Measurements from ENCODE around the gene CHST8. TPM values are rescaled to one million over a fixed set of nuclear protein-coding genes. Genes with fewer than 3 reads are reported as not detected.

CHST8 gene
- total RNA-seq, 2 experiments from 2014 or later: not detected

GRCh38 chr19:33720155-33720493 is 98.4 kb downstream of the CHST8 start:
- CTCF ChIA-PET: no interaction called here
- no peaks in the 10 kb centered on the region for H3K9me3 Mint-ChIP-seq

GRCh38 chr19:33720691-33721682 is 99.2 kb downstream of the CHST8 start:
- intact Hi-C loops (cut with DNase I, micrococcal nuclease): no loop called here
- Mint-ChIP-seq H3K36me3 (ENCODE audit: low read depth) (no peaks in the 10 kb centered on the region), H3K27me3 (peaks cover 36% of the 10 kb centered on the region), H3K27ac (no peak overlapping the region), H3K4me1 (ENCODE audit: low read depth) (no peaks in the 10 kb centered on the region), H3K9me3 (no peaks in the 10 kb centered on the region), H3K4me3 (no peak overlapping the region)
- H3K9me3 ChIP-seq (ENCODE audit: control insufficient read depth in 1 of 2, insufficient read depth in 1 of 2, low read length in 2 of 2): peaks cover 0 to 23% of the 10 kb centered on the region in 2 experiments
- no peak overlapping the region for H3K27ac ChIP-seq (ENCODE audit: low read depth in 1 of 2, low read length in 2 of 2)
- H3K4me3 ChIP-seq (ENCODE audit: low read length): no peak overlapping the region
- TF ChIP-seq, protein P1, sequence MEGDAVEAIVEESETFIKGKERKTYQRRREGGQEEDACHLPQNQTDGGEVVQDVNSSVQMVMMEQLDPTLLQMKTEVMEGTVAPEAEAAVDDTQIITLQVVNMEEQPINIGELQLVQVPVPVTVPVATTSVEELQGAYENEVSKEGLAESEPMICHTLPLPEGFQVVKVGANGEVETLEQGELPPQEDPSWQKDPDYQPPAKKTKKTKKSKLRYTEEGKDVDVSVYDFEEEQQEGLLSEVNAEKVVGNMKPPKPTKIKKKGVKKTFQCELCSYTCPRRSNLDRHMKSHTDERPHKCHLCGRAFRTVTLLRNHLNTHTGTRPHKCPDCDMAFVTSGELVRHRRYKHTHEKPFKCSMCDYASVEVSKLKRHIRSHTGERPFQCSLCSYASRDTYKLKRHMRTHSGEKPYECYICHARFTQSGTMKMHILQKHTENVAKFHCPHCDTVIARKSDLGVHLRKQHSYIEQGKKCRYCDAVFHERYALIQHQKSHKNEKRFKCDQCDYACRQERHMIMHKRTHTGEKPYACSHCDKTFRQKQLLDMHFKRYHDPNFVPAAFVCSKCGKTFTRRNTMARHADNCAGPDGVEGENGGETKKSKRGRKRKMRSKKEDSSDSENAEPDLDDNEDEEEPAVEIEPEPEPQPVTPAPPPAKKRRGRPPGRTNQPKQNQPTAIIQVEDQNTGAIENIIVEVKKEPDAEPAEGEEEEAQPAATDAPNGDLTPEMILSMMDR (IDR thresholded peaks at IDR 0.05): no peak
- ATAC-seq (ENCODE audit: poor library complexity): no peak
- H3K36me3 ChIP-seq (ENCODE audit: insufficient read depth, low read length): no peaks in the 10 kb centered on the region
- CTCF ChIA-PET: no interaction called here
- H3K4me1 ChIP-seq (ENCODE audit: insufficient read depth, low read length): no peaks in the 10 kb centered on the region
- POLR2A ChIA-PET: no interaction called here
- H3K27me3 ChIP-seq (ENCODE audit: control insufficient read depth in 1 of 2, insufficient read depth in 2 of 2, low read length in 2 of 2): no peaks in the 10 kb centered on the region
- DNase-seq: no peak

More at GRCh38 chr19:33720155-33720493, 98.4 kb downstream of the CHST8 start:
- Histone ChIP-seq H3K36me3 (ENCODE audit: insufficient read depth, low read length) (no peaks in the 10 kb centered on the region), H3K9me3 (ENCODE audit: control insufficient read depth in 1 of 2, insufficient read depth in 1 of 2, low read length in 2 of 2) (peaks cover 0 to 29% of the 10 kb centered on the region in 2 experiments), H3K4me3 (ENCODE audit: low read length) (no peak overlapping the region), H3K27me3 (ENCODE audit: control insufficient read depth in 1 of 2, insufficient read depth in 2 of 2, low read length in 2 of 2) (no peaks in the 10 kb centered on the region), H3K27ac (ENCODE audit: low read depth in 1 of 2, low read length in 2 of 2) (no peak overlapping the region), H3K4me1 (ENCODE audit: insufficient read depth, low read length) (no peaks in the 10 kb centered on the region)
- H3K27ac Mint-ChIP-seq: no peak overlapping the region
- POLR2A ChIA-PET: no interaction called here
- peaks cover 32% of the 10 kb centered on the region for H3K27me3 Mint-ChIP-seq
- H3K4me1 Mint-ChIP-seq (ENCODE audit: low read depth): no peaks in the 10 kb centered on the region
- no peaks in the 10 kb centered on the region for H3K36me3 Mint-ChIP-seq (ENCODE audit: low read depth)
- no peak for DNase-seq
- TF ChIP-seq, protein P1 (IDR thresholded peaks at IDR 0.05): no peak
- no peak for ATAC-seq (ENCODE audit: poor library complexity)
- H3K4me3 Mint-ChIP-seq: no peak overlapping the region
- intact Hi-C loops (cut with DNase I, micrococcal nuclease): no loop called here

DNA sequence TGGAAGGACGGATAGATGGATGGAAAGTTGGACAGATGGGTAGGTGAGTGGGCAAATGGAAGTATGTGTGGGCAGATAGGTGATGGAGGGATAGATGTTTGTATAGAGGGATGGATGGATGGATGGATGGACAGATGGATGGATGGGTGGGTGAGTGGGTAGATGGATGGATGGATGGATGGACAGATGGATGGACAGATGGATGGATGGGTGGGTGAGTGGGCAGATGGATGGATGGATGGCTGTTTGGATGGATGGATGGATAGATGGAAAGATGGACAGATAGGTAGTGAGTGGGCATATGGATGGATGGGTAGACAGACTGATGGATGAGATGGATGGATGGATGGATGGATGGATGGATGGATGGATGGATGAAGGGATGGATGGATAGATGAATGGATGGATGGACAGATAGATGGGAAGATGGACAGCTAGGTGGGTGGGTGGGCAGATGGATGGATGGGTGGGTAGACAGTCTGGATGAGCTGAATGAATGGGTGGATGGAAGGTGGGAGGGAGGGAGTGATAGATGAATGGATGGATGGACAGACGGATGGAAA is 100.1 kb downstream of the CHST8 start:
- ChIA-PET POLR2A (no interaction called here), CTCF (no interaction called here)
- no peak for ATAC-seq (ENCODE audit: poor library complexity)
- no peak overlapping the region for H3K27ac ChIP-seq (ENCODE audit: low read depth in 1 of 2, low read length in 2 of 2)
- intact Hi-C loops (cut with DNase I, micrococcal nuclease): no loop called here
- Mint-ChIP-seq H3K27ac (no peak overlapping the region), H3K4me1 (ENCODE audit: low read depth) (no peaks in the 10 kb centered on the region), H3K4me3 (no peak overlapping the region), H3K36me3 (ENCODE audit: low read depth) (no peaks in the 10 kb centered on the region), H3K27me3 (peaks cover 35% of the 10 kb centered on the region), H3K9me3 (no peaks in the 10 kb centered on the region)
- DNase-seq: no peak
- H3K4me1 ChIP-seq (ENCODE audit: insufficient read depth, low read length): no peaks in the 10 kb centered on the region
- no peaks in the 10 kb centered on the region for H3K36me3 ChIP-seq (ENCODE audit: insufficient read depth, low read length)
- TF ChIP-seq, protein P1 (IDR thresholded peaks at IDR 0.05): no peak
- H3K27me3 ChIP-seq (ENCODE audit: control insufficient read depth in 1 of 2, insufficient read depth in 2 of 2, low read length in 2 of 2): no peaks in the 10 kb centered on the region
- H3K4me3 ChIP-seq (ENCODE audit: low read length): no peak overlapping the region
- peaks cover 0 to 19% of the 10 kb centered on the region in 2 experiments for H3K9me3 ChIP-seq (ENCODE audit: control insufficient read depth in 1 of 2, insufficient read depth in 1 of 2, low read length in 2 of 2)

Data from CD4-positive, alpha-beta T cell (primary cell).